HepG2 (cell line): ENCODE results near the gene NDUFB10. TPM values are rescaled to one million over a fixed set of nuclear protein-coding genes. Genes with fewer than 3 reads are reported as not detected.

Experiments used
- ARNT ChIP-seq: fragments of 450-650 bp; IDR thresholded peaks from 2 replicates; pipeline ENCODE4 v1.6.1; 2017
- FOXP1 ChIP-seq, 2 experiments: fragments of 450-650 bp in 1 of 2; IDR thresholded peaks; 2 replicates each; pipeline ENCODE4 v1.6.1; 2017 to 2018; ENCODE audit warnings: antibody characterized with exemption in 1 of 2
- HDAC2 ChIP-seq: sonication (generic); formaldehyde crosslinking; IDR thresholded peaks from 2 replicates; pipeline ENCODE4 v1.4.0; 2020; ENCODE audit warnings: missing genetic modification reagents
- JUNB ChIP-seq: sonication (generic); formaldehyde crosslinking; IDR thresholded peaks from 2 replicates; pipeline ENCODE4 v1.8.0; 2022; ENCODE audit warnings: missing genetic modification reagents, mild to moderate bottlenecking, borderline replicate concordance
- JUND ChIP-seq: sonication (generic); formaldehyde crosslinking; IDR thresholded peaks from 2 replicates; pipeline ENCODE4 v1.8.0; 2022; ENCODE audit warnings: mild to moderate bottlenecking, missing genetic modification reagents
- MXD4 ChIP-seq: IDR thresholded peaks from 2 replicates; pipeline ENCODE4 v1.6.1; 2016; ENCODE audit warnings: mild to moderate bottlenecking, missing biosample characterization, missing genetic modification reagents
- MYNN ChIP-seq: sonication (generic); formaldehyde crosslinking; IDR thresholded peaks from 2 replicates; pipeline ENCODE4 v1.4.0; 2020; ENCODE audit warnings: mild to moderate bottlenecking, low read depth, missing genetic modification reagents
- PCBP1 ChIP-seq: fragments of 200-400 bp; formaldehyde crosslinking; IDR thresholded peaks from 2 replicates; pipeline ENCODE4 v1.6.1; 2017; ENCODE audit warnings: mild to moderate bottlenecking, low read depth, low read length, borderline replicate concordance
- PHF8 ChIP-seq: sonication (generic); formaldehyde crosslinking; IDR thresholded peaks from 2 replicates; pipeline ENCODE4 v1.5.0; 2020; ENCODE audit warnings: missing genetic modification reagents
- PTBP1 ChIP-seq: fragments of 200-400 bp; formaldehyde crosslinking; IDR thresholded peaks from 2 replicates; pipeline ENCODE4 v1.6.1; 2018; ENCODE audit warnings: low read length, low read depth; ENCODE audit not compliant: poor library complexity, severe bottlenecking
- SKI ChIP-seq: fragments of 450-650 bp; IDR thresholded peaks from one replicate; pipeline ENCODE4 v1.6.1; 2018; ENCODE audit warnings: mild to moderate bottlenecking; ENCODE audit not compliant: partially characterized antibody
- SMARCE1 ChIP-seq: fragments of 450-650 bp; IDR thresholded peaks from 2 replicates; pipeline ENCODE4 v1.6.1; 2017; ENCODE audit warnings: borderline replicate concordance
- TMF1 ChIP-seq: sonication (generic); formaldehyde crosslinking; IDR thresholded peaks from 2 replicates; pipeline ENCODE4 v1.8.1; 2022; ENCODE audit warnings: low read depth, missing genetic modification reagents
- ZBTB46 ChIP-seq: sonication (generic); formaldehyde crosslinking; IDR thresholded peaks from 2 replicates; pipeline ENCODE4 v1.4.0; 2020; ENCODE audit warnings: mild to moderate bottlenecking, missing genetic modification reagents, borderline replicate concordance
- ZFYVE20 ChIP-seq: sonication (generic); formaldehyde crosslinking; IDR thresholded peaks from 2 replicates; pipeline ENCODE4 v1.8.0; 2023; ENCODE audit warnings: low read depth, mild to moderate bottlenecking, moderate library complexity, missing genetic modification reagents, borderline replicate concordance
- ZIK1 ChIP-seq: sonication (generic); formaldehyde crosslinking; IDR thresholded peaks from 2 replicates; pipeline ENCODE4 v1.5.0; 2020; ENCODE audit warnings: mild to moderate bottlenecking, low read depth, missing genetic modification reagents, borderline replicate concordance
- ZNF260 ChIP-seq: sonication (generic); formaldehyde crosslinking; IDR thresholded peaks from 2 replicates; pipeline ENCODE4 v1.4.0; 2020; ENCODE audit warnings: missing genetic modification reagents, low read depth, mild to moderate bottlenecking, borderline replicate concordance
- ZNF564 ChIP-seq: sonication (generic); formaldehyde crosslinking; IDR thresholded peaks from 2 replicates; pipeline ENCODE4 v1.8.1; 2023; ENCODE audit warnings: mild to moderate bottlenecking, missing genetic modification reagents
- ZNF660 ChIP-seq: sonication (generic); formaldehyde crosslinking; IDR thresholded peaks from 2 replicates; pipeline ENCODE4 v1.5.1; 2020; ENCODE audit warnings: mild to moderate bottlenecking, low read depth, missing genetic modification reagents, borderline replicate concordance
- polyA plus RNA-seq, 8 experiments: library from polyadenylated mRNA; depleted of rRNA in 3 of 8; stranded (reverse) in 7 of 8; unstranded in 1 of 8; fragments of >200 nt; fragmentation: Illumina TruSeq in 4 of 8; extraction: Trizol in 4 of 8; gene quantifications; 2 replicates each; pipeline versions ENCODE4 v1.2.1 to v1.2.3, GENCODE V29; 2011 to 2016; ENCODE audit warnings: low read depth in 4 of 8, missing spikeins in 1 of 8, mixed read lengths in 1 of 8; ENCODE audit not compliant: insufficient read depth in 1 of 8
- total RNA-seq, 5 experiments: library from RNA; depleted of rRNA; stranded (reverse); fragments of >200 nt; fragmentation: Illumina TruSeq; extraction: Trizol; gene quantifications; 2 replicates each; pipeline ENCODE4 v1.2.3, GENCODE V29; 2016; ENCODE audit warnings: low read depth in 1 of 5
- TF ChIP-seq, protein P1 (sequence below): sonication (generic); formaldehyde crosslinking; IDR thresholded peaks from 2 replicates; pipeline ENCODE4 v1.4.0; 2020; ENCODE audit warnings: missing genetic modification reagents
- TF ChIP-seq, protein P2 (sequence below): sonication (generic); formaldehyde crosslinking; IDR thresholded peaks from 2 replicates; pipeline ENCODE4 v1.8.1; 2023; ENCODE audit warnings: mild to moderate bottlenecking, missing genetic modification reagents
- TF ChIP-seq, protein P3 (sequence below): sonication (generic); formaldehyde crosslinking; IDR thresholded peaks from 2 replicates; pipeline ENCODE4 v1.4.0; 2020; ENCODE audit warnings: missing genetic modification reagents
- TF ChIP-seq, protein P4 (sequence below): sonication (generic); formaldehyde crosslinking; IDR thresholded peaks from 2 replicates; pipeline ENCODE4 v1.8.0; 2022; ENCODE audit warnings: missing genetic modification reagents, mild to moderate bottlenecking, borderline replicate concordance

The NDUFB10 gene
- total and polyA plus RNA-seq, 2 of the 13 experiments (the other 11 are each of a cell fraction or from before 2014, with no cell fraction given) = 68.6 to 157 TPM

GRCh38 chr16:1990351-1991134 lies 31.2 kb downstream of the NDUFB10 start (continued):
- TF ChIP-seq, protein P1, sequence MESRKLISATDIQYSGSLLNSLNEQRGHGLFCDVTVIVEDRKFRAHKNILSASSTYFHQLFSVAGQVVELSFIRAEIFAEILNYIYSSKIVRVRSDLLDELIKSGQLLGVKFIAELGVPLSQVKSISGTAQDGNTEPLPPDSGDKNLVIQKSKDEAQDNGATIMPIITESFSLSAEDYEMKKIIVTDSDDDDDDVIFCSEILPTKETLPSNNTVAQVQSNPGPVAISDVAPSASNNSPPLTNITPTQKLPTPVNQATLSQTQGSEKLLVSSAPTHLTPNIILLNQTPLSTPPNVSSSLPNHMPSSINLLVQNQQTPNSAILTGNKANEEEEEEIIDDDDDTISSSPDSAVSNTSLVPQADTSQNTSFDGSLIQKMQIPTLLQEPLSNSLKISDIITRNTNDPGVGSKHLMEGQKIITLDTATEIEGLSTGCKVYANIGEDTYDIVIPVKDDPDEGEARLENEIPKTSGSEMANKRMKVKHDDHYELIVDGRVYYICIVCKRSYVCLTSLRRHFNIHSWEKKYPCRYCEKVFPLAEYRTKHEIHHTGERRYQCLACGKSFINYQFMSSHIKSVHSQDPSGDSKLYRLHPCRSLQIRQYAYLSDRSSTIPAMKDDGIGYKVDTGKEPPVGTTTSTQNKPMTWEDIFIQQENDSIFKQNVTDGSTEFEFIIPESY (CRISPR knock-in tag) = no peak
- 0 out of 2 replicates have a peak, but pooled peaks have one; percentile 54 for TF ChIP-seq PCBP1
- TF ChIP-seq, protein P2, sequence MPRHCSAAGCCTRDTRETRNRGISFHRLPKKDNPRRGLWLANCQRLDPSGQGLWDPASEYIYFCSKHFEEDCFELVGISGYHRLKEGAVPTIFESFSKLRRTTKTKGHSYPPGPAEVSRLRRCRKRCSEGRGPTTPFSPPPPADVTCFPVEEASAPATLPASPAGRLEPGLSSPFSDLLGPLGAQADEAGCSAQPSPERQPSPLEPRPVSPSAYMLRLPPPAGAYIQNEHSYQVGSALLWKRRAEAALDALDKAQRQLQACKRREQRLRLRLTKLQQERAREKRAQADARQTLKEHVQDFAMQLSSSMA (CRISPR knock-in tag) = no peak
- no peak for TF ChIP-seq JUND (CRISPR knock-in tag)
- TF ChIP-seq ARNT = no peak
- no peak for TF ChIP-seq ZFYVE20 (CRISPR knock-in tag)
- TF ChIP-seq JUNB = no peak
- TF ChIP-seq MXD4 (CRISPR knock-in tag) = no peak
- TF ChIP-seq SKI = no peak
- TF ChIP-seq, protein P3, sequence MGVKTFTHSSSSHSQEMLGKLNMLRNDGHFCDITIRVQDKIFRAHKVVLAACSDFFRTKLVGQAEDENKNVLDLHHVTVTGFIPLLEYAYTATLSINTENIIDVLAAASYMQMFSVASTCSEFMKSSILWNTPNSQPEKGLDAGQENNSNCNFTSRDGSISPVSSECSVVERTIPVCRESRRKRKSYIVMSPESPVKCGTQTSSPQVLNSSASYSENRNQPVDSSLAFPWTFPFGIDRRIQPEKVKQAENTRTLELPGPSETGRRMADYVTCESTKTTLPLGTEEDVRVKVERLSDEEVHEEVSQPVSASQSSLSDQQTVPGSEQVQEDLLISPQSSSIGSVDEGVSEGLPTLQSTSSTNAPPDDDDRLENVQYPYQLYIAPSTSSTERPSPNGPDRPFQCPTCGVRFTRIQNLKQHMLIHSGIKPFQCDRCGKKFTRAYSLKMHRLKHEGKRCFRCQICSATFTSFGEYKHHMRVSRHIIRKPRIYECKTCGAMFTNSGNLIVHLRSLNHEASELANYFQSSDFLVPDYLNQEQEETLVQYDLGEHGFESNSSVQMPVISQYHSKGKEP (CRISPR knock-in tag) = no peak
- TF ChIP-seq HDAC2 (CRISPR knock-in tag) = no peak
- TF ChIP-seq PHF8 (CRISPR knock-in tag) = peak; percentile 36; the same call in 1 of the 2 replicates
- TF ChIP-seq, protein P4, sequence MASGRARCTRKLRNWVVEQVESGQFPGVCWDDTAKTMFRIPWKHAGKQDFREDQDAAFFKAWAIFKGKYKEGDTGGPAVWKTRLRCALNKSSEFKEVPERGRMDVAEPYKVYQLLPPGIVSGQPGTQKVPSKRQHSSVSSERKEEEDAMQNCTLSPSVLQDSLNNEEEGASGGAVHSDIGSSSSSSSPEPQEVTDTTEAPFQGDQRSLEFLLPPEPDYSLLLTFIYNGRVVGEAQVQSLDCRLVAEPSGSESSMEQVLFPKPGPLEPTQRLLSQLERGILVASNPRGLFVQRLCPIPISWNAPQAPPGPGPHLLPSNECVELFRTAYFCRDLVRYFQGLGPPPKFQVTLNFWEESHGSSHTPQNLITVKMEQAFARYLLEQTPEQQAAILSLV (CRISPR knock-in tag) = no peak
- TF ChIP-seq ZIK1 (CRISPR knock-in tag) = 0 out of 2 replicates have a peak, but pooled peaks have one; percentile 32
- no peak for TF ChIP-seq ZNF660 (CRISPR knock-in tag)
- TF ChIP-seq SMARCE1 = no peak
- TF ChIP-seq FOXP1 (IDR thresholded peaks at IDR 0.05) = no peak
- TF ChIP-seq FOXP1 (CRISPR knock-in tag; IDR thresholded peaks at IDR 0.05) = no peak
- TF ChIP-seq PTBP1 = no peak
- TF ChIP-seq MYNN (CRISPR knock-in tag) = 0 out of 2 replicates have a peak, but pooled peaks have one; percentile 57
- TF ChIP-seq TMF1 (CRISPR knock-in tag) = no peak
- no peak for TF ChIP-seq ZBTB46
- TF ChIP-seq ZNF564 (CRISPR knock-in tag) = no peak
- TF ChIP-seq ZNF260 (CRISPR knock-in tag) = no peak
